Measurements from ENCODE around the gene FXYD6.

The FXYD6 gene

DNA sequence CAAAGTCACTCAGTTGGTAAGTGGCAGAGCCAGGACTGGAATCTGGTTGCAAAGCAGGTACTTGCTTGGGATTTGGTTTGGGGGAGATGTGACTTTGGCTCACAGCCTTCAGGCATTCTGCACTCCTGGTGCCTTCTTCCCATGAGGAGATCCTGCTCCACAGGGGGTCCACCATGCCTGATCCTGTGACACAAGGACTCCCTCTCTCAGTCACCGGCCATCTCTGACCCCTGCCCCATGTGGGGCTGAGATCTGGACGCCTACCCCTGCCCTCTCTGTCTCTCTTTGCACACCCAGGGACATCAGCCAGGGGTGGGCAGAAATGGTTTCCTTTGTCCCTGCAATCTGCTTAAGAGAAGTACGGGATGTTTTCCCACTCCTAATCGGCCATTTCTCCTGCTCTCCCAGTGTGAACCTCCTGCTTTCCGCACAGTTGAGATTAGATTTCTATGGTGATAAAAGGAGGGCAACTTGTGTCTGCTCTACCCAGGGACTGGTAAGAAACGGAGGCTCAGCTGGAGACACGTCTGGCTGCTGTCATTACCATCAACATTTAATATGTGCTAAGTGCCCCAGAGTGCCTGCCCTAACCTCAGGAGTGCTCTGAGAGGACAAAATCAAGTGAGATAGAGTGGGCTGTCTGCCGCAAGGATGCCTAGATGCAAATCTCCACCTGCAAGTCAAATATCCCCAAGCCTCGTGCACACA is 11.1 kb upstream of the FXYD6 start:
- DNase-seq (ENCODE audit: low spot score) = peak; percentile 51

DNA sequence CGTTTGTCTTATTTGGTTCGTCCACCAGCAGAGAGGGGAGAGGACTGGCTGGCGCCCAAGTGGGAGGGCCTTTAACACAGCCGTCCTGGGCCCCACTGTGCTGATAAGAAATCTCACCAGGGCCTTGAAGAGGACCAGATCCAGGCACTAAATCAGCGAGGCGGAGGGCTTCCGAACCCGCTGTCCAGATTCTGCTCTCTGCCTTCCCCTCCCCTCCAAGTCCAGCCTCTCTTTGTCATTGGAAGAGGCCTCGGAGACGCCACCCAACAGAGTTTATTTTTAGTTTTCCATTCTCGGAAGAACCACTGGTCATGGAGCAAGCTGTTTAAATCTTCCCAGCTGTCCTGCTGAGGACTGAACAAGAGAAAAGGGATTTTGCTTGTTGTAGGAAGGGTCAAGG is 9.3 kb upstream of the FXYD6 start:
- peak; percentile 68 for DNase-seq (ENCODE audit: low spot score)

DNA sequence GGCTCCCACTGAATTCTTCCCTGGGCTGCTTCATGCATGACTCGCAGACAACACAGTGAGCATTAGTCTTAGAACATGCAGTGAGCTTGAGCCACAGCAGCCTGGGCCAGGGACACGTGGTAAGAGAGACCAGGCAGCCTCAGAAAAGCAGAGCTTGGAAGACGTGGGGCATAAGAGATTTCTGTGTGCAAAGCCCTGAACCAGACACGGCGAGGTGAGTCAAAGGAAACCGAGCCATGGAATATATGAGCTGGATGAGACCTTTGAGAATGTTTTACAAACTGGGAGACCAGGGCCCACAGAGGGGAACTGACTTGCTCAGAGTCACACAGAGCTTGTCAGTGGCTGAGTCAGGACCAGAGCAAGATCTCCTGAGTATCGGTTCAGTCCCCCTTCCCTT is 8.5 kb upstream of the FXYD6 start:
- peak; percentile 29 for DNase-seq (ENCODE audit: low spot score)

DNA sequence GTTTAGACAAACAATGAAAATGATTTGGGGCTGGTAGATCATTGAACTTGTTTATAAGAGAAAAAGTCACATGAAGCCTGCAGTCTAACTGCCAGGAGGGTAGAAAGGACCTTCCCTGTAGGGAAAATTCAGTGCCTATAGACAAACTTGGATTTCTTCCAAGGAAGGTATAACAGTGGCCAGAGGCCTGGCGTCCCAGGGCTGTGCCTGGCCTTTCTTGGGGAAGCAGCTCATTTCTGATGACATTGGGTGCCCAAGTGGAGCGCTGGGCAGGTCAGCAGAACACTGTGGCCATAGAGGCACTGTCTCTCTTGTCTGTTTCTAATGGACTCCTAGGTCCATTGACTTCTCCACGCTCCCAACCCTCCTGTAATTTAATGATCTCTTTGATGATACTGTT is 6.6 kb upstream of the FXYD6 start:
- DNase-seq (ENCODE audit: low spot score) = no peak

DNA sequence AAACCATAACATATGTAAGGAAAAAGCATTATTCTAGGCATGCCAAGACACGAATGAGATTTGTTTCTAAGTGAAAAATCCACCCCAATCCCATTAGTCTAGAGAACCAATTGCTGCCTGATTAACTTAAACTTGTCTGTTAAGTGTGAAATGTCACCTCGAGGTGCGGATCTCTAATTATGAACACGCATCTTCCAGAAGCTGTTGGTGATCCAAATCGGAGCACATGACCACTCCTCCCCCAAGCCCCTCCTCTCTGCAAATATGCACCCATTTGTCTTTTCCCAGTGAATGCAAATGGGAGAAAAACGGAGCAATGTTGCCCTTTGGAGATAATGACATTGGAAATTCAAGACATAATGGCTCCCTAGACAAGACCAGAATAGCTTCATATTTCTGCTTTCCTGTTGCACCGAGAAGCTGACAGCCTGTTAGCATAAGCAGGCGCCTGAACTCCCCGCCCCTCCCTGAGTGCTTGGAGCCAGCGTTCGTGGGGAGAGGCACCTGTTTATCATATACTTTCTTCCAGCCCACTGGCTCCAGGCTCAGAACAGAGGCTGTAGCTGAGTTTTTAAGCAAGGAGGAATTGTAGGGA is 6.0 kb upstream of the FXYD6 start:
- peak; percentile 24 for DNase-seq (ENCODE audit: low spot score)

DNA sequence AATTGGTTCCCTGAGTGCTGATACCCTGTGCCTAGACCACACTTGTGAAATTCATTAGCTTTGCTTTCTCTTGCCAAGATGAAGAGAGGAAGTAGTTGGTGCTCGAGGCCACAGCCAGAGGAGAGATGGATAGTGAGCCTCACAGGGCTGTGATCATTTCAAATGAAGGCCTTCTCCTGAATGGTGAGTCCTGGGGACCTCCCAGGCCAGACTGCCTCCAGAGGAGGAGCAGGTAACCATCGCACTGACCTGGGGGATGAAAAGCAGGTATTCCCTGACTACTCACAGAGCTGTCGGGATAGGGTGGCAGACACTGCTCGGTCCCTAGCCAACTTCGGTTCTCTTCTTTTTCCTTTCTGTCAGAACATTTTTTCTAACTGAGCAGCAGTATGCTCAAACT is 4.8 kb upstream of the FXYD6 start:
- DNase-seq (ENCODE audit: low spot score) = no peak

DNA sequence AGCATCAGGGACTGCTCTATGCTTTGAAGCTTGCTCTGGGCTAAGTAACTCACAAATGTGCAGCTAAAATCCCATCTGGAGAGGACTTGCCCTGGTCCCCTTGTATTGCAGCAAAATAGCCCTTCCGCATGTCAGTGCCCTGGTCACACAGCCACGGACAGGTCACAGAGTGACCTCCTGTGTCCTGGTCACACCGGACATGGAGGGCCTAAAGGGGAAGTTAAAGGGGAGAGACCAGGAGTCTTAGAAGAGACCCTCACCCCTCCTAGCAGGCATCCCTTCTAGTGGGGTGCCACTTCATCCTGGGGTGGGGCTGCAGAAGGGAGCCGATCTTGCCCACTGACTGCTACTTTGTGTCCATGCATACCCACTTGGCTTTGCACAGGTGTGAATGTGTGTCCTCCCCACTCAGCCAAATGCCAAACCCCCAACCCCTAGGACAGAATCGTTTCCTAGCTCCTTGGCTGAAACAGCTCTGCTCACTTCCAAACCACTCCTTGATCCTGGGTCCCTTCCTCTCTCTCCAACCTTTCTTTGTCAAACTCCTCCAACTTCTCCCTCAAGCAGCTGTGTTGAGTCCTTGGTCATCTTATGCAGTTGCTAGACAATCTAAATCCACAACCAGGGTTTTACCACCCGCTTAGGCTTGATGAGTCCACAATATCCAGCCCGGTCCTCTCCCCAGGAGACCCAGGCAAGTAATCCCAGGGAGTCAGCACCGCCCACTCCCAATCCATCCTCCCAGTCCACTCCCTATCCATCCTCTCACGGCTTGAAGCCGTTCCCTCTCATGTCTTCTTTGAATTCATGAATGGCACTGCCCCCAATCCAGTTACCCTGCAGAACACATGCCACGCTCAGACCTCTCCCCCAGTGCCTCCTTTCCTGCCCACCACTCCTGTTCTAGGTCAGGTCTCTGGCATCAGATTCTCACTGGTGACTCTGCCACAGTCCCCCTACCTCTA is 3.3 kb upstream of the FXYD6 start:
- DNase-seq (ENCODE audit: low spot score) = no peak

DNA sequence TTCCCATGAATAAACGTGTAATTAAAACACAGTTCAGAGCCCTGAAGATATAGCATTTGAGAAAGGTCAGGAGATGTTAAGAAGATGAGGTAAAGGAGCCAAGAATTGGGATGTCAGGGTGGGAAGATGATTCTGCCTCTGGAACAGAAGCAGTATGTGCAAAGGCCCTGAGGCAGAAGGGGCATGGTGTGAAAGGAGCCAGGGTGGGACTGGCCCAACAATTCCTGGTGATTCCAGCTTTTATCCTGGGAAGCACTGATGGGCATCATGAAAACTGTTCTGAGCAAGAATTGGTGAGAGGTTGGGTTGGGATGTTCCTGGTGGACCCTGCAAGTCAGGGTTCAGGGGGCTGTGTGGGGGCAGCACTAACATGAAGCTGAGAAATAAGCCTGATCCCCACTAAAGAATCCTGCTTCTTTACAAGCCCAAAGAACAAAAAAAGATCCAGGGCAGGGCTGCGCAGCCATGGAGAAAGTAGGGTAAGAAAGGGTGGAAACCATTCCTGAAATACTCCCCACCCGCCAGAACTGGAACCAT is 2.5 kb upstream of the FXYD6 start:
- DNase-seq (ENCODE audit: low spot score) = no peak

DNA sequence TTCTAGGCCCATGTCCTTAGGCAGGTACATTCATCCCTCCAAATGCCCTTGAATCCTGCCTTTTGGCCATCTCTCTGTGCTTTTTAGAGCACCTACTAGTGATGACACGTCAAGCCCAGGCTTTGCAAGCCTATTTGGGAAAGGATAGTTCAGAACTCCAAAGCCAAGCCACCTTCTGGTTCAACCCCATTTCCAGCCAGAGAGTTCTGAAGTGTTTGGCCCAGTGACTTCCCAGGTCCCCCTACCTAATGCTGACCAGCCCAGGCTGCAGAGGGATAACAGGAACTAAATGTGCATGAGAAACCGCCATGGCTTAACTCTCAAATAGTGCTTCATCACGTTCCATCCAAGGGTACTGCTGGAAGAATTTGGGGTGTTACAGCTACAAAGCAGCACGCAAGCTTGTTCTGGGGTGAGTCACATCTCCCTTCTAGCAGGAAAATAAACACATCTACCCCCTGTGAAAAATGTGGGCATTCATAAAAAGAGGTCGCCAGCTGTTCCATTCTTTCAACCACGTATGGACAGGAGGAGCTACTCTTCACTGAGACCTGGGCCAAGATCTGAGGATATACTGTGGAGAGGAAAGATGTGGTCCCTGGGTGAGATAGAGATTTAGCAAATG is 2.0 kb upstream of the FXYD6 start:
- DNase-seq (ENCODE audit: low spot score) = no peak

DNA sequence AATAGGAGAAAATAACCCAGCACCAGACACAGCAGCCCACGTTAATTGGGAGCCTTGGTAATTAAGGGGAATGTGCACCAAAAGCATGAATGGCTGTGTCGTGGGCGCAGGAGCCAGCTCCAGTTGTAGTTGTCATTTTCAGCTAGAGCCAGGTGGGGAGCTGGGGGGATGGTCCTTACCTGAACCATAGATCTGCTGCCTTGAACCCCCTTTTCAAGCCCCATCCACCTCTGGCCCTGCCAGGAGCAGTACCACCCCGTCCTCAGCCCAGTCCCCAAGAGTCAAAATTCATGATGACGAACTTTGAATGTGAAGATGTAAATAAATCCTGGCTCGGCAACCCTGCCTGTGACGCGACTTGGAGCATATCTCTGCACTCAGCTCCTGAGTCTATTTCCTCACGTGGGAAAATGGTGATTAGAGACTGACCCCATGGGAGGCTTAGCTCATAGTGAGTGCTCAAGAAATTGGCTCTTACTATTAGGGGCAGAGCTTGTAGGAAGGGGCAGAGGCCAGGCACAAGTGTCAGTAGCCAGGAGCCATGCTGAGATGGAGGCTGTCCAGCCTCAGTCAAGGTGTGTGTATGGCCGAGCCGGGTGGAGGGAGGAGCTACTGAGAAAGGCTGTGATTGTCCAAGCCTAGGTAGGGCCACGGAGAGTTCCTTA is 794 bp upstream of the FXYD6 start:
- peak; percentile 27 for DNase-seq (ENCODE audit: low spot score)

DNA sequence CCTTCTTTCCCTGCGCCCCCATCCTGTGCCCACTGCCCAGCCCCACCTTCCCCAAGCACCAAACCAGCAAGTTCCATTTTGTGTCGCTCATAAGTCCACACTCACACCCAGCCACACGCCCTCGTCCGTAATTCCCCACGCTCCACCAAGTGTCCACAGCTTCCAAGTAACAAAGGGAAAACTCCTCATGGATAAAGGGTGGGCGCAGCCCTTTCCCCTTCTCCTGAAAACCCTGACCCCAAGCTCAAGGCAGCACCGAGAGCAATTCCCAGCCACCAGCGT is 458 bp downstream of the FXYD6 start:
- DNase-seq (ENCODE audit: low spot score) = no peak

DNA sequence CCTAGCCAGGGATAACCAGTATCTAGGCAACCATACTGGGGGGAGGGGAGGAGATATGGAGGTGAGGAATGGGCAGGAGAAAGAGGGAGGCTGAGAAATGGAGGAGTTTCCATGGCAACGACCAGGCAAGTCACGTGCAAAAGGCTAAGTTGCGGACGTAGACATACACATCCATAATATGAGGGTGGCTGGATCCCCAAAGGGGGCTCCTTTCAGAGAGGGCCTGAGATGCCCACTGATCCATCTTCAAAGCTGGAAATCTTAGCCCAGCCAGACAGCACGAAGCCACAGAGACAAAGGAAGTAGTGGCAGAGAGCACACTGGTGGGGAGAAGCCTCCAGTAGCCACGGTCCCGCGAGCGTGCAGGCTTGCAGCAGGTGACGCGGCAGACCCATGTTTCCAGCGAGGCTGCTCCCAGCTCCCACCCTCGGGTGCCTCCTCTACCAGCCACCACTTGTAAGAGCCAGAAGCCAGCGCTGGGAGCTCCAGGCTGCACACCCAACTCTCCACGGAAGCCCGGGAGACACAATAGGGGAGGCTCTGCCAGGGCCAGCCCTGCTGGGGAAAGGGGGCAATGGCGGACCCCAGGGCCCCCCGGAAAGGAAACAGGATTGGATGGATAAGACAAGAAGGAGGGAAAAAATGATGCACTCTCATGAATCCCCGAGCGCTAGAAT is 938 bp downstream of the FXYD6 start:
- peak; percentile 66 for DNase-seq (ENCODE audit: low spot score)

DNA sequence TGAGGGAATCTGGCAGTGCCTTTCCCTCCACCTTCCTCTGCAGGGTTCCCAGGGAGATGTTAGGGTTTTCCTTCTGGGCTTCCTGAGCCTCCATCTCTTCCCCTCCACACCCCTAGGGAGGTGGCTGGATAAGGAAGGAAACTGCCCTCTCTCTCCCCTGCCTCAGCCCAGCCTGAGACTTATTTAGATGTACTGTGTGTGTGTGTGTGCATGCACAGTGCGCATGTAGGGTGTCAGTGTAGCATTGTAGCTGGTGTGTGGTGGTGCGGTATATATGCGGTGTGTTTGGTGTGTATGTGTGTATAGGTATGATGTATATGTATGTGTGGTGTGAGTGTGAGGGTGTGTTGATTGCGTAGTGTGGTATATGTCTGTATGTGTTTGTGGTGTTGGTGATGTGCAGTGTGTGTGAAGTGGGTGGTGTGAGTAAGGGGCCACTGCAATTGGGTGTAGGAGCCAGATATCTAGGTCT is 1.5 kb downstream of the FXYD6 start:
- no peak for DNase-seq (ENCODE audit: low spot score)

DNA sequence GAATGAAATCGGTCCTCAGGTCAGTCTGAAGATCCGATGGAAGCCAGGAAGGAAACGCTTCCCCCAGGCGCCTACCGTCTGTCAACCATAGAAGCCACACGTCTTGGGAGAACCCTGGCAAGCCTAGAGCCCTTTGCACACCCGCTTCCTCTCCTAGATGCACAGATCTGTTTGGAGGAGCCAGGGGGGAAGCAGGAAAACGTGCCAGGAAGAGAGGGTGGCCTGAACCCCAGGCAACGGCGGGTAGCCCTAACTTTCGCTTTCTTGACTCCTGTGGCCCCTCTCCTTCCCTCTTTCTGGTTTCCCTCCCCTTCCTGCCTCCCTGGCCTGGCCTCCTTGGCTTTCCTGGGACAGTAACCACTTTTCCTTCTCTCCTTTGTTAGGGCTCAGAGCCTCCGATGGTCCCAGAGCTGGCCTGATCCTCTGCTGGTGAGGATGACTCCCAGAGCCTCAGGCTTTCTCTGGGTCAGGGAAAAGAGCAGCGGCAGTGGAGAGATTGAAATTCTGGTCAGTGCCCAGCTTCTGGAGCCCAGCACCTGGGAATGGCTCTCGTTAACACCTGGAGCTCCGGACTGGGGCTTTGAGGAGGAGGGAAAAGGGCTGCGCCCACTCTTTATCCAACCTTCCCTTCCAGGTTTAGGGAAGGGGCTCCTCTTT is 2.1 kb downstream of the FXYD6 start:
- DNase-seq (ENCODE audit: low spot score) = no peak

DNA sequence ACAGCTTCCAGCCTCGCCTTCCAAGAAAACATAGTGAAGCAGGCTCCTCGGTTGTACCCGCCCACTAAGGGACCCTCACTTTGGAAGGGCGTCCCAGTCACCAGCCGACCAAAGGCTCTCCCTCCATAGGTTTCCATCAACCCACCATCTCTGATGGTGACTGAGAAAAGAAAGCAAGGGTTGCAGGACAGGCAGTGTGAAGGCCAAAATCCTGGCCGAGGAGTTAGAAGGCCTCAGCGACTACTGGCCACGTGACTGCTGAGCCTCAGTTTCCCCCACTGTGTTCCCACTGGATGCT is 2.7 kb downstream of the FXYD6 start:
- DNase-seq (ENCODE audit: low spot score) = no peak

DNA sequence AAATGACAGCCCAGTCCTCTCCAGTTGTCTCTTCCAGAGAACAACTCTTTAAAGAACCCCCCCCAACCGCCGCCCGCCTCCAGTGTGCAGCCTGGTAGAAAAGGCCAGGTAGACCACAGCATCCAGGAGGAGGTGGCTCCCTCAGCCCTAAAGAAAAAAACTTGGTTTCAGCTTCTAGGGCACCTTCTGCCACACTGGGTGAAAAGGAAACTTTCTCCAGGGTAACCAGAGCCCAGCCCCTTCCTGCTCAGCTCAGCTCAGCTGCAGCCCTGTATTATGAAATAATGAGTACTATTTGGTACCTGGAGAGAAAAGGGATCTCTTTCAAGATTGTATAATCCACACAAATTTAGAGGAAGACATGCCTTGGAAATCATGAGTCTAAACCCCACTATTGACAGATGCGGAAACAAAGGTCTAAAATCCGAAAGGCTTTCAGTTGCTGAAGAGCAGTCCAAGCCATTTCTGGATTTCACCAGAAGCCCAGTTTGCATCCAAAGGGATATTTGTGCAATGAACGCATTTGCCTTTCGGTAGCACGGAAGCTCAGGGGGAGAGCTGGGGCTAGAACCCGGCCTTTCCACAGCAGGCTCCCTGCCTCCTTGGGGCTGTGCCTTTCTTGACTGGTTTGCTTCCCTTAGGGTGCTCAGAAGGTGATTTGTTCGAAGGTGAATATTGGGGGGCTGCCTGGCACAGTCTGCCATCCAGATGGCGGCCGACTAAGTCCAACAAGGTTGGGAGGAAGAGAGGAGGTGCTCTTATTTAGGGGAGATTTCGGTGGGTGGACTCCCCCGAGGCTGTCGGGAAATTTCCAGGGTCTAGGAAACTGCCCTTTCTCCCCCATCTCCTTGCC is 3.3 kb downstream of the FXYD6 start:
- DNase-seq (ENCODE audit: low spot score) = no peak

DNA sequence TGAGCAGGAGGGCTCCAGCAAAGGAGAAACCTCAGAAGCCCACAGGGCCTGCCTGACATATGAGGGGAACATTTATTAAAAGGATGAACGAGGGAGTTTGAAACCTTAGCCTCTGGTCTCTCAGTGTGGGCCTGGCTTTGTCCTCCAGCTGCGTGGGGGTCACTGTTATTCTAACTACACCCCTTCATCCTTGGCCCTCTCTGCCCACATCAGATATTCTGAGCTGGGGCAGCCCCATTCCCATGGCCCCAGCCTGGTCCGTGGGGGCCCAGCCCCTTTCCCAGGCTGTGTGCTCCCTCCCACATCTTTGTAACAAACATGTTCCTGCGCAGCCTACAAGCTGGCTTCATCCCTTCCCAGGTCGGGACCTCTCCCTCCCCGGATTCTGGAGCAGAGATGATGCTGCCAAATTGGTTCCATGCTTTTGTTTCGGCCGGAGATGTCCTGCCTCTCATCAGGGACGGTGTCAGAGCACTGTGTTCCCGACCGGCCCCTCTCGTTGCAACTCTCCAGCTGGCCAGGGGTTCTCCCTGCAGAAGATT is 4.0 kb downstream of the FXYD6 start:
- DNase-seq (ENCODE audit: low spot score) = no peak

DNA sequence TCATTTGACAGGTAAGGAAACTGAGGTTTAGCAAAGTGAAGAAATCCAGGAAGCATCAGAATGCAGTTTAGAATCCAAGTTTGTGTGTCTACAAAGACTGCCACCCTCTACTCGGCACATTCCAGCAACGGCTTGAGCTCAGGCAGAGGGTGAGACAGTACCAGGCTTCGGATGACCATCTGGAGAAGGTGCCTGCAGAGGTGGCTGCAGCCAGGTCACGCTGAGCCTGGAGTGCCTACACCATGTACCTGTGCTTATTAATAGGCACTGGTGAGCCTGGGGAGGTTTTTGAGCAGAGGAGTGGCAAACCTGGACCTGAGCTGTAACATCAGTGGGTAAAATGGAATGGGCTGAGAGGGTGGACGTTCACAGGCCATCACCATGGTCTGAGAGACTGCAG is 4.7 kb downstream of the FXYD6 start:
- DNase-seq (ENCODE audit: low spot score) = no peak

DNA sequence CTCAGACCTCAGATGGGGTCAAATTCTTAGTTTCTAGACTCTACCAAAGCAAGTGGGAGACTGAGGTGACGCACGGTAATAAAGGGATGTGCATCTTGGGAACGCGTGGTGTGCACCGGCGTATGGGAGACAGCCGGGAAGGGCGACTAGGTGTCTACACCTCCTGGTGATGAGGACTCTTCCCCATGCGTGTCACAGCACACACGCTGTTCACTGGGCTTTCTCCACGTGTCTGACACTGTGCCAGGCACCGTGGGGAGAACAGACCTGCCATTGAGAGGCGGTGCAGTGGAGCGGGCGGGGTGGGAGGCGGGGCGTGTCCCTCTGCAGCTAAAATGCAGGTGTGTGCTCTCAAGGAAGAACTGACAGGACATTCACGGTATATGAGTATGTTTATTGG is 5.3 kb downstream of the FXYD6 start:
- no peak for DNase-seq (ENCODE audit: low spot score)
